ENCODE measurements around the gene GNPDA1. TPM values are rescaled to one million over a fixed set of nuclear protein-coding genes. Genes with fewer than 3 reads are reported as not detected.

The GNPDA1 gene
- total RNA-seq, result 58.7 and 70.2 TPM in 2 replicates

DNA sequence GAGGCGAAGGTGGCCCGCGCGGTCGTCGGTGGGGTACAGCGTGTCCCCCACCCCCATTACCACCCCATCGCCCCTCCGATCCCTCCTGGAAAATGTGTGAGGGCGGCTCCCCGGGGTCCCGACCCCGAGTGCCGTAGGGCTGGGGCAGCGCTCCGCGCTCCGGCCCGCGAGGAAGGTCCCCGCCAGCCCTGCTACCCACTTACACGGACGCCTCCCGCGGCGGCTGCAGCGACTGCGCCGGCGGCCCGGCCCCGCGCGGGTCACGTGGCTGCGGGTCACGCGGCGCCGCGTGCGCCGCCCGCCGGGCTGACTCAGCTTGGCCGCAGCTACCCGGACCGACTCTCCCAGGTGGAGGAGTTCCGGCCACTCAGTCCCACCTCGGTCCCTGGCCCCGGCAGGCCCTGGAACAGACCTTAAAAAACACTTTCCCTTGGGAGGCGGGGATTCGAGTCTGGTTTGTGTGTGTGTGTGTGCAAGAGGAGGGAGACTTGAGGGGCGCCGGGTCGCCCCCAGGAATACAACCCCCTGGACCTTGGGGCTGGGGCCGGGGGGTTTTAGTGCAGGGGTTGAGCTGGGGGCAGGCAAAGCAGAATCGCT lies at the start of gene GNPDA1:
Gene GNPDA1, minus strand, starts transcription at position 236 of the 597 bp plus-strand sequence. CDS start 992 bp downstream, outside the sequence.

DNA sequence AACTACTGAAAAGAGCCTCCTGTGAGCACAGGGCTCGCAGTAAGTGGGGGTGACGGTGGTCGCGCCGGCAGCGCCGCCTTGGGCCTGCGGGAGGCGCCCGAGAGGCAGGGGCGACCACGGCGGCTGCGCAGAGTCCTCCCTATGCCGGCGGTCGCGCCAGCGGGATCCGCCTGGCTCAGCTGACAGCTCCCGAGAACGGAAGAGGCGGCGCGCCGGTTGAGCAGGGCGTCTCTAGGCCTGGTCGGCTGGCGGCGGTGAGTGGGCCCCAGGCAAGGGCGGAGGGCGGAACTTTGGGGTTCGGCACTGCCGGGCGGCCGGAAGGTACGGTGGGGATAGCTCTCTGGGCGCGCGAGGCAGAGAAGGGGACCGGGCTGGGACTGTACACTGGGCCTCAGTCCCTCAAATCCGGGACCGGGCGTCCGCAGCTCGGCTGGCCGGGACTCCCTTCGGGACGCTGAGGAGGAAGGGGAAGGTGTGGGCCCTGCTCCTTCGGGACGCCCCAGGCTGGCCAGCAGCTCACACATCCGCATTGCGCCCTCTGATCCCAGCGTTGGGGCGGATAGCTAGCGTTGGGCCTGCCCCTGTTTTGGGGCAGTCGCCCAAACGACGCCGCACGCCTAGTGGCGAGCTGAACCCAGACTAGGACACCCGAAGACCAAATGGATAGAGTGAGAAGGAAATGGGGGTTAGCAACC lies 43.8 kb downstream of the GNPDA1 start, which contains the start of gene RNF14:
Gene RNF14, plus strand, starts transcription at position 192 of the 695 bp plus-strand sequence. CDS start 4,484 bp downstream, outside the sequence.

DNA sequence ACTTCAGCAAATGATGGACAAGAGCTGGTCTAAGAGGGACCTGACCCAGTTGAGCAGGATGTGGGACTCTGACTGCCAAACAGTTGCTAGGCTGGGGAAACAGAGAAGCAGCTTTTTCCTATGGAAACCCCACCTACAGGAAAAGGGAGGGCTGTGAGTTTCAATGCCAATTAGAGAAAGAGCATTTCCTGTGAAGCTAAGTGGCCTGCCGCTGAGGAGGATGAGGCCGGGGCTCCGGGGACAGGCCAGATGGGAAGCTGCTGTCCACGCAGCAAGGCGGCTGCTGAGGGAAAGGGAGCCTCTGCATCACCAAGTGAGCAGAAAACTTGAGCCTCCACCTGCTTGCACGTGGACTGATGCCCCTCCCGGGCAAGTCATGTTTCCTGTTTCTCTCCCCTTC lies 54.7 kb downstream of the GNPDA1 start, which contains the start of gene PCDH12:
Gene PCDH12, minus strand, starts transcription at position 90 of the 400 bp plus-strand sequence. CDS start 351 bp downstream, outside the sequence.

Other genes with a start within 250 kb of the GNPDA1 start
- gene PCDH1, start 134.6 kb downstream of the GNPDA1 start, total RNA-seq, result 3.3 and 4.9 TPM in 2 replicates
- gene DELE1, start 89.2 kb downstream of the GNPDA1 start, total RNA-seq, result 43.2 and 46.4 TPM in 2 replicates
- 2.5 and 4.6 TPM in 2 replicates for gene PCDH12, start 54.8 kb downstream of the GNPDA1 start, total RNA-seq
- 36.9 and 46.1 TPM in 2 replicates for gene RNF14, start 43.9 kb downstream of the GNPDA1 start, total RNA-seq
- gene NDFIP1, start 95.8 kb upstream of the GNPDA1 start, total RNA-seq, result 61.2 and 66.9 TPM in 2 replicates